K562 (cell line): Measurements from ENCODE around the gene SMIM23.

ENCODE experiments used
- ATF1 ChIP-seq, 2 experiments: fragments of 450-650 bp in 1 of 2; IDR thresholded peaks; 2 replicates each; pipeline ENCODE4 v1.6.1; 2016; ENCODE audit warnings: missing compliant biosample characterization in 1 of 2, missing genetic modification characterization in 1 of 2
- BACH1 ChIP-seq: fragments of 200-800 bp; sonication (Bioruptor generic); IDR thresholded peaks from 2 replicates; pipeline ENCODE4 v1.6.1; 2016; ENCODE audit warnings: missing genetic modification characterization, missing compliant biosample characterization
- BRCA1 ChIP-seq, 2 experiments: fragments of 450-650 bp in 1 of 2; sonication (generic) in 1 of 2; formaldehyde crosslinking in 1 of 2; IDR thresholded peaks; 2 replicates each; pipeline versions ENCODE4 v1.5.0 to v1.6.1; 2017 to 2020; ENCODE audit warnings: mild to moderate bottlenecking in 1 of 2, missing genetic modification reagents in 1 of 2
- CEBPB ChIP-seq: fragments of 450-650 bp; IDR thresholded peaks from 2 replicates; pipeline ENCODE4 v1.6.1; 2016; ENCODE audit warnings: missing genetic modification characterization, missing compliant biosample characterization
- CTCF ChIP-seq, 3 experiments: IDR thresholded peaks in 2 of 3; conservative IDR thresholded peaks in 1 of 3; 2 replicates each; pipeline ENCODE4 v1.5.1; 2011 to 2012; ENCODE audit warnings: low read length in 3 of 3, mild to moderate bottlenecking in 3 of 3, control low read depth in 2 of 3, improper control_type of control experiment in 1 of 3, inconsistent platforms in 1 of 3, low read depth in 1 of 3, mixed read lengths in 1 of 3, moderate library complexity in 1 of 3; ENCODE audit not compliant: insufficient read depth in 2 of 3
- HCFC1 ChIP-seq: IDR thresholded peaks from 2 replicates; pipeline ENCODE4 v1.6.1; 2012; ENCODE audit warnings: low read depth, low read length, improper control_type of control experiment
- IRF2 ChIP-seq: sonication (generic); formaldehyde crosslinking; IDR thresholded peaks from 2 replicates; pipeline ENCODE4 v1.8.1; 2022; ENCODE audit warnings: mild to moderate bottlenecking, missing genetic modification reagents
- PRMT5 ChIP-seq: sonication (generic); formaldehyde crosslinking; IDR thresholded peaks from 2 replicates; pipeline ENCODE4 v1.5.0; 2020; ENCODE audit warnings: missing genetic modification reagents
- RFX5 ChIP-seq: IDR thresholded peaks from 2 replicates; pipeline ENCODE4 v1.6.1; 2011; ENCODE audit warnings: low read depth, mild to moderate bottlenecking, improper control_type of control experiment, low read length
- STAT5B ChIP-seq: fragments of 250-450 bp; sonication (Bioruptor Pico); IDR thresholded peaks from 2 replicates; pipeline ENCODE4 v1.8.0; 2021; ENCODE audit warnings: mild to moderate bottlenecking, inconsistent platforms
- TEAD2 ChIP-seq: fragments of 450-650 bp; IDR thresholded peaks from 2 replicates; pipeline ENCODE4 v1.6.1; 2016; ENCODE audit warnings: missing genetic modification characterization, control low read depth, missing compliant biosample characterization
- ZBTB40 ChIP-seq, 2 experiments: fragments of 450-650 bp in 1 of 2; sonication (generic) in 1 of 2; formaldehyde crosslinking in 1 of 2; IDR thresholded peaks; 2 replicates each; pipeline versions ENCODE4 v1.7.1 to v1.9.0; 2016 to 2022; ENCODE audit warnings: inconsistent platforms in 1 of 2, mild to moderate bottlenecking in 1 of 2, missing genetic modification reagents in 1 of 2
- ZKSCAN8 ChIP-seq: fragments of 200-800 bp; sonication (Bioruptor generic); IDR thresholded peaks from 2 replicates; pipeline ENCODE4 v1.6.1; 2016; ENCODE audit warnings: missing genetic modification characterization, missing compliant biosample characterization
- ZNF133 ChIP-seq: fragments of 250-450 bp; sonication (Bioruptor Pico); IDR thresholded peaks from 2 replicates; pipeline ENCODE4 v1.4.0; 2020; ENCODE audit warnings: mild to moderate bottlenecking

- TF ChIP-seq HCFC1 (no peak), BRCA1 (IDR thresholded peaks at IDR 0.05) (no peak), BRCA1 (CRISPR knock-in tag; IDR thresholded peaks at IDR 0.05) (no peak), TEAD2 (tag) (no peak), ZKSCAN8 (CRISPR knock-in tag) (no peak), STAT5B (CRISPR knock-in tag) (no peak), ZNF133 (no peak), PRMT5 (CRISPR knock-in tag) (no peak), CEBPB (tag) (no peak), RFX5 (no peak), CTCF (IDR thresholded peaks at IDR 0.05 in 2 of 3, conservative IDR thresholded peaks at IDR 0.05 in 1 of 3; ENCODE audit: insufficient read depth in 2 of 3, low read depth in 1 of 3, low read length in 3 of 3) (no peak), ZBTB40 (IDR thresholded peaks at IDR 0.05) (no peak), ZBTB40 (CRISPR knock-in tag; IDR thresholded peaks at IDR 0.05) (no peak), IRF2 (no peak), BACH1 (tag) (no peak), ATF1 (CRISPR knock-in tag; IDR thresholded peaks at IDR 0.05) (no peak), ATF1 (tag; IDR thresholded peaks at IDR 0.05) (peak; percentile 41; the same call in 1 of the 2 replicates)
These were observed 27.6 kb upstream of the SMIM23 start for GRCh38 chr5:171757853-171758535.
